ENCODE results near the gene AGAP3. TPM values are rescaled to one million over a fixed set of nuclear protein-coding genes. Genes with fewer than 3 reads are reported as not detected.

The AGAP3 gene
- total and polyA plus RNA-seq, 3 donors from 2014 or later: 44.1 to 90.5 (median 65.6) TPM

DNA sequence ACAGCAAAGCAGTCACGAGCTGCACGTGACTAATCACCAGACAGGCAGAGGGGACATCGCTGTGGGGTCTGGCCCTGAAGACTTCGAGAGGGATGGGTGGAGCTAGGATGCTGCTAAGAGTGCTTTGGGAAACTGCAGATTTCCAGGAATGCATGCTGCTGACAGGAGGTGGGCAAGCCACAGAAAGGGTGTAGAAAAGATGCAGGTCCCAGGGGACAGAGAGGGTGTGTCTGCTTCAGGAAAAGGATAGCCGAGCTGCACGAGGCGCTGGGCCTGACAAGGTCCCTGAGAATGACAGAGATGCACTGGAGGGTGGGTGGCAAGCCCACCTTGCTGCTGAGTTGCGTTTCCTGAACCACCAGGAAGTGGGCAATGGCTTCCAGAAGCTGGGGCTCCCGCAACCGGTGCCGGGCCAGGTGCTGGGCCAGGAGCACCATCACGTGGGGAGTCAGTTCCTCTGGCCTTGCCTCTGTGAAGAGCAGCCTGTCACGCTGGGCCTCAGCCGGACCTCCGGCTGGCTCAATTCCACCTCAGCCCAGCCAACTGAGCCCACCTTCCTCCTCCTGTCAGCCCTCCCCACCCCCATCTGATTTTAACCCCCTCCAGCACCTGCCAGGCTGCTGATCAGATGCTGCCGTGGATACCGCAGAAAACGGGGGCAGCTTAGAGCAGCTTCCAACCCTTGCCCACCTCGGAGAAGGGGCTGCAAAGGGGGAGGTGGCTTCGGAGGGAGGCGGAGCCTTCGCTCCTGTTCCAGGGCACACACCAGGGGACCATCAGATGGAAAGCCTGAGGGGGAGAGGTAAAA is 7.8 kb upstream of the AGAP3 start:
- no peaks in the 10 kb centered on the region for H3K27me3 ChIP-seq
- H3K27ac ChIP-seq: peak overlapping the region in 1 of 2 donors; percentile 44
- no peak for DNase-seq
- H3K4me1 ChIP-seq: peaks cover 39% of the 10 kb centered on the region
- no peak overlapping the region for H3K4me3 ChIP-seq
- H3K36me3 ChIP-seq (ENCODE audit: low read depth, missing control alignments): no peaks in the 10 kb centered on the region
- TF ChIP-seq CTCF (IDR thresholded peaks at IDR 0.05): no peak
- TF ChIP-seq POLR2A (IDR thresholded peaks at IDR 0.05): no peak
- H3K9me3 ChIP-seq: no peaks in the 10 kb centered on the region
- WGBS, 2 donors: 27 to 41% methylated on average over 16 to 22 of the region's 22 CpGs
- intact Hi-C loops (cut with DNase I; ENCODE audit: low total_unique reads): no loop called here

DNA sequence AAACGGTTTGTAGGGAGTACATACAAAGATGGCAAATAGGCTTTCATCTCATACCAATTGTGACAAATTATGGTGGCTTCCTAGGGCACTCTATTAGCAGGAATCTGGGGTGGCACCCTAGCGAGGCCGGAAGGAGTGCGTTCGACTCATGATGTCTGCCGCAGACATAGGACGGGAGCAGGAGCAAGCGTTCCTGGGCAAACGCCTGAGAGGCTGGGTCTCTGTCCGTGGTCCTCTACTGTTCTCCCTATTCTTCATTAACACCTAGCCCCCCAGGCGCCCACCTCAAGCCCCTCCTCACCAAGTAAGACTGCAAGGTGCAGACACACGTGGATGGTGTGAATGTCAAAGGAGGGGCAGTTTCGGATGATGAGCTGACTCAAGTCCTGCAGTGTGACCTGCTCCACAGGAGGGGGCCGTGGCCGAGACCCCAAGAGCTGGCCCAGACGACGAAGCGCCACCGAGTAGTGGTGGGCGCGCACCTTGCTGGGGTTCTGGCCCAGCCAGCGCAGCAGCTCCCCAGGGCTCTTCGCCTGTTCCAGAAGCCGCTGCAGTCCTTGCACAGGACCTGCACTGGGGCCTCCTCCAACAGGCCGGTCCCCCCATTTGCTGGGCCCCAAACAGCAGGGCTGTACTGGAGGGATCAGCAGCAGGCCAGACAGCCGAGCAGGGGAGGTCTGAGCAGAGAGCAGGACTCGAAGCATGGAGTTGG is 6.9 kb upstream of the AGAP3 start:
- H3K27ac ChIP-seq: no peak overlapping the region
- no peaks in the 10 kb centered on the region for H3K27me3 ChIP-seq
- peaks cover 39% of the 10 kb centered on the region for H3K4me1 ChIP-seq
- no peak for TF ChIP-seq POLR2A (IDR thresholded peaks at IDR 0.05)
- TF ChIP-seq CTCF (IDR thresholded peaks at IDR 0.05): no peak
- peak overlapping the region in 1 of 2 donors; percentile 90 for H3K4me3 ChIP-seq
- no peaks in the 10 kb centered on the region for H3K9me3 ChIP-seq
- 46 to 60% methylated on average over 21 to 27 of the region's 27 CpGs for WGBS, 2 donors
- DNase-seq: no peak
- intact Hi-C loops (cut with DNase I; ENCODE audit: low total_unique reads): no loop called here
- H3K36me3 ChIP-seq (ENCODE audit: low read depth, missing control alignments): no peaks in the 10 kb centered on the region

DNA sequence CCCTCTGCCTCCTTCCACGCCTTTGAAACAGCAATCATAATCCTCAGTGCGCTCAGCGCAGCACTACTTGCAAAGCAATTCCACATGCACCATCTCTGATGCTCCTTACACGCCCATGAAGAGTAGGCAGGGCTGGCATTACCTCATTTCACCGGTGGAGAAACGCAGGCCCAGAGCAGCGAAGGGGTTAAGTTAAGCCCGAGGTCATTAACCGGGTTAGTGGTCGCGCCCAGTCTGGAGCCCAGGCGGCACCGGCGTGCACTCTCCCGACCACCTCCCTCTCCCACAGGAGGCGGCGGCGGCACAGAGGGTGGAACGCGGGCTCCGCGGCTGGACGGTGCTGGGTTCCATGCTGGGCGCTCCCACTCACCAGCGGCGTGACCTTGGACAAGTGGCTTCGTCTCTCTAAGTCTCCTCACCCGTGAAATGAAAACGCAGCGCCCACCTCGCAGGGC is 6.2 kb upstream of the AGAP3 start:
- TF ChIP-seq POLR2A (IDR thresholded peaks at IDR 0.05) (no peak), CTCF (IDR thresholded peaks at IDR 0.05) (no peak)
- 0 to 1% methylated on average over 15 to 31 of the region's 31 CpGs for WGBS, 2 donors
- Histone ChIP-seq H3K4me3 (peak overlapping the region; percentile 81 to 90), H3K4me1 (peaks cover 39% of the 10 kb centered on the region), H3K9me3 (no peaks in the 10 kb centered on the region), H3K36me3 (ENCODE audit: low read depth, missing control alignments) (no peaks in the 10 kb centered on the region), H3K27ac (peak overlapping the region; percentile 94 to 97), H3K27me3 (no peaks in the 10 kb centered on the region)
- DNase-seq: no peak
- intact Hi-C loops (cut with DNase I; ENCODE audit: low total_unique reads): no loop called here

DNA sequence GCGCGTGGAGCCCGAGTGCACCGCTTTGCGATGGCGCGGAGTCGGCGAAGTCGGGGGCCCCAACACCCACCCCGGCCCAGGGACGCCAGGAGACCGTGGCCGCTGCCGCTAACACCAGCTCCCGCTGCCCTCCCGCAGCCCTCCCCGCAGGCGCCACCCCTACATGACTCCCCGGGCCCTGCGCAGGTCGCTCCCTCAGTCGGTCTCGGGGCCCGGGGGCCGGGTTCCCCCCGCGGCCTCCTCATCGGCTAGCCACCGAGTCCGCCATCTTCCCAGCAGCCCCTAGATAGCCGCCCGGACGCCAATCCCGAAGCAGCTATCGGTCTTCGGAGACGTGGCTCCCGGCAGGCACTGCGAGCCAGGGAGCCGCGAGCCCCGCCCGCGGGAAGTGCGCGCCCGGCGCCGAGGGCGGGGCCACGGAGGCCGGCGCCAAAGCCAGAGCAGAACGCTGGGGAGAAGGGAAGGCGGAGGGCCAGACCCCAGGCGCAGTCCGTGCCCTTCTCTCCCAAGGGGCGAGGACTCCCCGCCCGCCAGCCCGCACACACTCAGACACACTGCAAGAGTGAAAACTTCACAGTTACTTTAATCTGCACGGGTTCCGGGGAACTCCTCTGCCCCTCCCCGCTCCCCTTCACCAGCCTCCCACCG is 5.6 kb upstream of the AGAP3 start, which contains the start of gene FASTK:
Gene FASTK (minus strand): TSS at position 288 of the 648 bp plus-strand sequence. CDS start 43 bp downstream, at position 245.
- TF ChIP-seq CTCF (IDR thresholded peaks at IDR 0.05) (peak in 2 of 3 experiments; percentile 8 to 12), POLR2A (IDR thresholded peaks at IDR 0.05) (no peak)
- peak within 1 kb of the TSS; percentile 81 to 90 for H3K4me3 ChIP-seq
- intact Hi-C loops (cut with DNase I; ENCODE audit: low total_unique reads): no loop called here
- H3K4me1 ChIP-seq: peaks cover 42% of the 10 kb centered on the region
- WGBS, 2 donors: 0 to 1% methylated on average over 2 to 66 of the region's 66 CpGs
- DNase-seq: peak; percentile 97
- no peaks in the 10 kb centered on the region for H3K36me3 ChIP-seq (ENCODE audit: low read depth, missing control alignments)
- no peaks in the 10 kb centered on the region for H3K9me3 ChIP-seq
- H3K27me3 ChIP-seq: no peaks in the 10 kb centered on the region
- H3K27ac ChIP-seq: peak within 1 kb of the TSS; percentile 94 to 97

All from testis (tissue), 3 donors.